ENCODE data around the gene DPH2.

Gene DPH2

GRCh38 chr1:43945674-43946235 lies 24.1 kb upstream of the DPH2 start:
- no peak for DNase-seq

- DNase-seq = peak; percentile 93
Measured at GRCh38 chr1:43946236-43947060, 23.4 kb upstream of the DPH2 start, which contains the start of gene IPO13. Gene IPO13, plus strand, starts transcription at chr1:43946950. Its CDS starts 651 bp downstream, at chr1:43947601.

GRCh38 chr1:43947061-43947873 lies 22.5 kb upstream of the DPH2 start:
- no peak for DNase-seq

- DNase-seq = no peak
Measured at GRCh38 chr1:43947874-43948437, 21.9 kb upstream of the DPH2 start.

GRCh38 chr1:43949678-43950077 lies 20.1 kb upstream of the DPH2 start:
- DNase-seq = no peak

- DNase-seq = no peak
Measured at GRCh38 chr1:43951021-43951985, 18.5 kb upstream of the DPH2 start.

GRCh38 chr1:43952731-43953346 lies 17.0 kb upstream of the DPH2 start:
- peak; percentile 97 for DNase-seq

GRCh38 chr1:43953361-43953760 lies 16.4 kb upstream of the DPH2 start:
- DNase-seq = no peak

GRCh38 chr1:43954036-43954435 lies 15.8 kb upstream of the DPH2 start:
- no peak for DNase-seq

- no peak for DNase-seq
Measured at GRCh38 chr1:43956234-43956633, 13.6 kb upstream of the DPH2 start.

- no peak for DNase-seq
Measured at GRCh38 chr1:43957407-43958040, 12.3 kb upstream of the DPH2 start.

GRCh38 chr1:43958351-43959255 lies 11.2 kb upstream of the DPH2 start:
- DNase-seq = no peak

- no peak for DNase-seq
Measured at GRCh38 chr1:43960798-43961197, 9.0 kb upstream of the DPH2 start.

GRCh38 chr1:43961692-43962091 lies 8.1 kb upstream of the DPH2 start:
- DNase-seq = no peak

GRCh38 chr1:43962324-43962723 lies 7.5 kb upstream of the DPH2 start:
- no peak for DNase-seq

- DNase-seq = no peak
Measured at GRCh38 chr1:43963006-43963405, 6.8 kb upstream of the DPH2 start.

- no peak for DNase-seq
Measured at GRCh38 chr1:43963890-43964289, 5.9 kb upstream of the DPH2 start.

- no peak for DNase-seq
Measured at GRCh38 chr1:43965316-43965715, 4.5 kb upstream of the DPH2 start.

- no peak for DNase-seq
Measured at GRCh38 chr1:43968348-43968948, 1.4 kb upstream of the DPH2 start.

- DNase-seq = no peak
Measured at GRCh38 chr1:43969416-43969745, 429 bp upstream of the DPH2 start.
